ENCODE data around the gene PDZD7. TPM values are rescaled to one million over a fixed set of nuclear protein-coding genes. Genes with fewer than 3 reads are reported as not detected.

Gene PDZD7
- total RNA-seq, 1 donor from 2014 or later, result 0.29 TPM

- H3K27me3 Mint-ChIP-seq, result peaks cover 61% of the 10 kb centered on the region
- no peak overlapping the region for H3K27ac Mint-ChIP-seq
- DNase-seq (ENCODE audit: low spot score, unreplicated experiment), result no peak
Observed at GRCh38 chr10:101072923-101073322, 42.0 kb upstream of the PDZD7 start.

GRCh38 chr10:101071885-101072433 lies 41.0 kb upstream of the PDZD7 start:
- no peak for DNase-seq (ENCODE audit: low spot score, unreplicated experiment)
- Mint-ChIP-seq H3K27me3 (peaks cover 67% of the 10 kb centered on the region), H3K36me3 (ENCODE audit: insufficient read depth) (no peaks in the 10 kb centered on the region), H3K4me1 (ENCODE audit: low read depth) (no peaks in the 10 kb centered on the region), H3K9me3 (ENCODE audit: low read depth) (no peaks in the 10 kb centered on the region), H3K27ac (no peak overlapping the region), H3K4me3 (ENCODE audit: low read depth) (no peak overlapping the region)
- TF ChIP-seq CTCF (IDR thresholded peaks at IDR 0.05; ENCODE audit: unreplicated experiment), result no peak

More at GRCh38 chr10:101072923-101073322, 42.0 kb upstream of the PDZD7 start:
- H3K9me3 Mint-ChIP-seq (ENCODE audit: low read depth), result no peaks in the 10 kb centered on the region
- no peaks in the 10 kb centered on the region for H3K36me3 Mint-ChIP-seq (ENCODE audit: insufficient read depth)
- H3K4me1 Mint-ChIP-seq (ENCODE audit: low read depth), result no peaks in the 10 kb centered on the region
- H3K4me3 Mint-ChIP-seq (ENCODE audit: low read depth), result no peak overlapping the region
- TF ChIP-seq CTCF (IDR thresholded peaks at IDR 0.05; ENCODE audit: unreplicated experiment), result no peak

GRCh38 chr10:101071267-101071884 lies 40.4 kb upstream of the PDZD7 start:
- TF ChIP-seq CTCF (IDR thresholded peaks at IDR 0.05; ENCODE audit: unreplicated experiment), result no peak
- no peaks in the 10 kb centered on the region for H3K36me3 Mint-ChIP-seq (ENCODE audit: insufficient read depth)
- H3K4me1 Mint-ChIP-seq (ENCODE audit: low read depth), result no peaks in the 10 kb centered on the region
- H3K27ac Mint-ChIP-seq, result no peak overlapping the region
- no peak overlapping the region for H3K4me3 Mint-ChIP-seq (ENCODE audit: low read depth)
- peaks cover 66% of the 10 kb centered on the region for H3K27me3 Mint-ChIP-seq
- H3K9me3 Mint-ChIP-seq (ENCODE audit: low read depth), result no peaks in the 10 kb centered on the region
- DNase-seq (ENCODE audit: low spot score, unreplicated experiment), result no peak

GRCh38 chr10:101070098-101070497 lies 39.2 kb upstream of the PDZD7 start:
- TF ChIP-seq CTCF (IDR thresholded peaks at IDR 0.05; ENCODE audit: unreplicated experiment), result no peak
- no peak overlapping the region for H3K27ac Mint-ChIP-seq
- peaks cover 66% of the 10 kb centered on the region for H3K27me3 Mint-ChIP-seq
- no peaks in the 10 kb centered on the region for H3K9me3 Mint-ChIP-seq (ENCODE audit: low read depth)
- peaks cover 2% of the 10 kb centered on the region for H3K4me1 Mint-ChIP-seq (ENCODE audit: low read depth)
- no peak for DNase-seq (ENCODE audit: low spot score, unreplicated experiment)
- H3K4me3 Mint-ChIP-seq (ENCODE audit: low read depth), result no peak overlapping the region
- H3K36me3 Mint-ChIP-seq (ENCODE audit: insufficient read depth), result no peaks in the 10 kb centered on the region

GRCh38 chr10:101069441-101069840 lies 38.5 kb upstream of the PDZD7 start:
- no peak for DNase-seq (ENCODE audit: low spot score, unreplicated experiment)
- Mint-ChIP-seq H3K27me3 (peaks cover 70% of the 10 kb centered on the region), H3K27ac (no peak overlapping the region), H3K9me3 (ENCODE audit: low read depth) (no peaks in the 10 kb centered on the region), H3K36me3 (ENCODE audit: insufficient read depth) (no peaks in the 10 kb centered on the region), H3K4me3 (ENCODE audit: low read depth) (no peak overlapping the region), H3K4me1 (ENCODE audit: low read depth) (peaks cover 2% of the 10 kb centered on the region)
- TF ChIP-seq CTCF (IDR thresholded peaks at IDR 0.05; ENCODE audit: unreplicated experiment), result no peak

Data from progenitor cell of endocrine pancreas (in vitro differentiated cells).